AG10803 (cell line): Measurements from ENCODE around the gene KRTAP10-2.
"Not testable (repeated sequence)": the region's sequence is repeated elsewhere in the genome, so short reads cannot be mapped to it uniquely, and the experiment has no call there.

ENCODE experiments used
- DNase-seq: peaks from one replicate; pipeline ENCODE4 v3.0.0; 2010; ENCODE audit warnings: low read depth
- H3K4me3 ChIP-seq: 2 replicates; pipeline ENCODE4 v1.5.1; 2011; ENCODE audit warnings: mild to moderate bottlenecking, low read length, control low read depth
- CTCF ChIP-seq: conservative IDR thresholded peaks from 2 replicates; pipeline ENCODE4 v1.5.1; 2011; ENCODE audit warnings: mild to moderate bottlenecking, low read length, control low read depth, inconsistent platforms

The KRTAP10-2 gene

GRCh38 chr21:44507673-44508425 lies 43.5 kb downstream of the KRTAP10-2 start:
- no peak overlapping the region for H3K4me3 ChIP-seq
- DNase-seq = no peak
- no peak for TF ChIP-seq CTCF

- TF ChIP-seq CTCF = no peak
- no peak overlapping the region for H3K4me3 ChIP-seq
- DNase-seq = no peak
Measured at GRCh38 chr21:44506279-44507255, 44.7 kb downstream of the KRTAP10-2 start.

- no peak for DNase-seq
- TF ChIP-seq CTCF = no peak
- no peak overlapping the region for H3K4me3 ChIP-seq
Measured at GRCh38 chr21:44505673-44506278, 45.5 kb downstream of the KRTAP10-2 start.

GRCh38 chr21:44503901-44504399 lies 47.4 kb downstream of the KRTAP10-2 start:
- DNase-seq = no peak

GRCh38 chr21:44503006-44503889 lies 48.1 kb downstream of the KRTAP10-2 start:
- H3K4me3 ChIP-seq, DNase-seq: not testable (repeated sequence)

More at GRCh38 chr21:44503901-44504399, 47.4 kb downstream of the KRTAP10-2 start:
- no peak overlapping the region for H3K4me3 ChIP-seq
- TF ChIP-seq CTCF = no peak

GRCh38 chr21:44502171-44502958 lies 48.9 kb downstream of the KRTAP10-2 start:
- TF ChIP-seq CTCF = no peak
- H3K4me3 ChIP-seq = no peak overlapping the region
- DNase-seq = no peak
